GM20000 (cell line): Measurements from ENCODE around the gene KLF5.

Experiments
- DNase-seq: peaks from one replicate; pipeline ENCODE4 v3.0.0; 2012; ENCODE audit warnings: low spot score
- TF ChIP-seq, protein P1 (sequence below): IDR thresholded peaks from 2 replicates; pipeline ENCODE4 v1.5.1; 2012; ENCODE audit warnings: mild to moderate bottlenecking, control low read depth; ENCODE audit errors: extremely low read depth, missing control alignments

KLF5 gene

DNA sequence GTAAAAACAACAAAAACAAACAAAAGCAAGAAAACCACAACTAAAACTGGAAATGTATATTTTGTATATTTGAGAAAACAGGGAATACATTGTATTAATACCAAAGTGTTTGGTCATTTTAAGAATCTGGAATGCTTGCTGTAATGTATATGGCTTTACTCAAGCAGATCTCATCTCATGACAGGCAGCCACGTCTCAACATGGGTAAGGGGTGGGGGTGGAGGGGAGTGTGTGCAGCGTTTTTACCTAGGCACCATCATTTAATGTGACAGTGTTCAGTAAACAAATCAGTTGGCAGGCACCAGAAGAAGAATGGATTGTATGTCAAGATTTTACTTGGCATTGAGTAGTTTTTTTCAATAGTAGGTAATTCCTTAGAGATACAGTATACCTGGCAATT lies 17.1 kb downstream of the KLF5 start:
- no peak for DNase-seq
- TF ChIP-seq, protein P1, sequence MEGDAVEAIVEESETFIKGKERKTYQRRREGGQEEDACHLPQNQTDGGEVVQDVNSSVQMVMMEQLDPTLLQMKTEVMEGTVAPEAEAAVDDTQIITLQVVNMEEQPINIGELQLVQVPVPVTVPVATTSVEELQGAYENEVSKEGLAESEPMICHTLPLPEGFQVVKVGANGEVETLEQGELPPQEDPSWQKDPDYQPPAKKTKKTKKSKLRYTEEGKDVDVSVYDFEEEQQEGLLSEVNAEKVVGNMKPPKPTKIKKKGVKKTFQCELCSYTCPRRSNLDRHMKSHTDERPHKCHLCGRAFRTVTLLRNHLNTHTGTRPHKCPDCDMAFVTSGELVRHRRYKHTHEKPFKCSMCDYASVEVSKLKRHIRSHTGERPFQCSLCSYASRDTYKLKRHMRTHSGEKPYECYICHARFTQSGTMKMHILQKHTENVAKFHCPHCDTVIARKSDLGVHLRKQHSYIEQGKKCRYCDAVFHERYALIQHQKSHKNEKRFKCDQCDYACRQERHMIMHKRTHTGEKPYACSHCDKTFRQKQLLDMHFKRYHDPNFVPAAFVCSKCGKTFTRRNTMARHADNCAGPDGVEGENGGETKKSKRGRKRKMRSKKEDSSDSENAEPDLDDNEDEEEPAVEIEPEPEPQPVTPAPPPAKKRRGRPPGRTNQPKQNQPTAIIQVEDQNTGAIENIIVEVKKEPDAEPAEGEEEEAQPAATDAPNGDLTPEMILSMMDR, result no peak

DNA sequence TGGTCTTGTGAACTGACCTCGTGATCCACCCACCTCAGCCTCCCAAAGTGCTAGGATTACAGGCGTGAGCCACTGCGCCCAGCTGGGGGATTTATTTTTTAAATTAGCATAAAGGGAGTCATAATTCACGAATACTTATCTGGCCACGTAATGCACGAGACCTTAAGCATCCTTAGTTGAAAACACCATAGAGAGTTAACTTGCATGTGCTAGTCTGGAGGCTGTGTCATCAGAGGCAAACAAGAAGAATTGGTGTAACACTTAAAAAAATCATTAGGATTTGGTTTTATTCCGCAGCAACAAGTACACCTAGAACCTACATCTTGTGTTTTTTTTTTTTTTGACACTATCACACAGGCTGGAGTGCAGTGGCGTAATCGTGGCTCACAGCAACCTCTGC lies 19.1 kb downstream of the KLF5 start:
- DNase-seq, result no peak
- TF ChIP-seq, protein P1, result no peak

DNA sequence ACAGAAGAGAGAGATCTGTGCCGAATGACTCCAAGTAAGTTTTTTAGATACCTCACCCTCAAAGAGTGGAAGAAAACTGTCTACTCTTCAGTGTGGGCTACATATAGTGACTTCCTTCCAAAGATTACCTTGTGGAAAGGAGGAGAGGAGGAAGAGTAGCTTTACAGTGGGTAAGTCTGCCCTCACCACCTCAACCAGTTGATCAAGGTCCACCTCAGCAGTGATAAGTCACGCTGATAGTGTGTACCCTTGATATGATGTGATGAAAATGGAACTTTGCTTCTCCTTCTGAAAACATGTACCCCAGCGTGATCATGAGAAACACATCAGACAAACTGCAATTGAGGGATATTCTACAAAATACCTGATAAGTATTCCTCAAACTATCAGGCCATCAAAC lies 20.6 kb downstream of the KLF5 start:
- TF ChIP-seq, protein P1, result no peak
- no peak for DNase-seq

DNA sequence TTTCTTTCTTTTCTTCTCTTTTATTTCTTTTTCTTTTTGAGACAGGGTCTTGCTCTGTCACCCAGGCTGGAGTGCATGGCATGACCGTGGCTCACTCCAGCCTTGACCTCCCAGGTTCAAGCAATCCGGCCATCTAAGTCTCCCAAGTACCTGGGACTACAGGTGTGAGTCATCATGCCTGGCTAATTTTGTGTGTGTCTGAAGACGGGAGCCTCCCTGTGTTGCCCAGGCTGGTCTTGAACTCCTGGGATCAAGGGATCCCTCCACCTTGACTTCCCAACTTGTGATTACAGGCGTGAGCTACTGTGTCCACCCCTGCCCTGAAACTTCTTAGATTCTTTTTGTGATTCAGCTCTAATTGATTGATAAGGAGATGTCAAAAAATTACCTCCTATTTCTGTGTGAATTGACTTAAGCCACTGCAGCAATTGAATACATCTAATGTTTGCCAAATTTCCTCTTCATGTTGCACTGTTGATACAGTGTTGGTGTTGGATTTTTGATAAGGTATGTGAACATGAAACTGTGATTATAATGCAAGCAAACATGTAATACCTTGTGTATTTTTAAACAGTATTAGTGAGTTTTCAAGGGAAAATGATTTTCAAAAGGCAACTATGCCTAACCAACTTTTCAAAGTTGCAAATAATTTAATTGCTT lies 22.6 kb downstream of the KLF5 start:
- TF ChIP-seq, protein P1, result no peak

DNA sequence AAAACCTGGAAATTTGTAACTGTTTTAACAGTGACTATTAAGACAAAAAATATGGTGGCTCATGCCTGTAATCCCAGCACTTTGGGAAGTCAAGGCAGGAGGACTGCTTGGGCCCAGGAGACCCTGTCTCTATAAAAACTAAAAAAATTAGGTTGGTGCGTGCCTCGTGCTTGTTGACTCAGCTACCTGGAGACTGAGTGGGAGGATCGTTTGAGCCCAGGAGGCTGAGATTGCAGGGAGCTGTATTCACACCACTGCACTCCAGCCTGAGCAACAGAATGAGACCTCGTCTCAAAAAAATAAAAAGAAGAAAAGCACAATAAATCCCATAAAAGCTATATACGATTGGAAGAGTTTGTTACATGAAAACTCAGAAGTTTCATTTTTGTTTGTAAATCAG lies 23.7 kb downstream of the KLF5 start:
- TF ChIP-seq, protein P1, result no peak
- no peak for DNase-seq

More for the DNA sequence above, 22.6 kb downstream of the KLF5 start:
- DNase-seq, result no peak

DNA sequence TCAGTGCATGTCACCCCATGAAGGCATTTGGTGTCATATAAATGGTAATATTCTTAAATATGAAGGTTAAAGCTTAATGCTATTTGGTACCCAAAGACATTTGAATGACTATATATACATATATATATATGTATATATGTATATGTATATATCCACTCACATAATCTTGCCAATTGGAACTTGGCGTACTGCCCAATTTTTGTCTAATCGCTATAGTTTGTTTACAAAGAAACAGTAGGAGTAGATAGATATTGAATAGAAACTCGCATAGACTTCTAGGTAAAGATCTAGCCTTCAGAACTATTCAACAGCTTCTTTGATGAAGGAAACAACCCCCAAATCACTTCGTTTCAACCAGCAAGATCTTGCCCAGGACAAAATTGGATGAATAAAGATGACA lies 24.1 kb downstream of the KLF5 start:
- TF ChIP-seq, protein P1, result no peak
- DNase-seq, result no peak

DNA sequence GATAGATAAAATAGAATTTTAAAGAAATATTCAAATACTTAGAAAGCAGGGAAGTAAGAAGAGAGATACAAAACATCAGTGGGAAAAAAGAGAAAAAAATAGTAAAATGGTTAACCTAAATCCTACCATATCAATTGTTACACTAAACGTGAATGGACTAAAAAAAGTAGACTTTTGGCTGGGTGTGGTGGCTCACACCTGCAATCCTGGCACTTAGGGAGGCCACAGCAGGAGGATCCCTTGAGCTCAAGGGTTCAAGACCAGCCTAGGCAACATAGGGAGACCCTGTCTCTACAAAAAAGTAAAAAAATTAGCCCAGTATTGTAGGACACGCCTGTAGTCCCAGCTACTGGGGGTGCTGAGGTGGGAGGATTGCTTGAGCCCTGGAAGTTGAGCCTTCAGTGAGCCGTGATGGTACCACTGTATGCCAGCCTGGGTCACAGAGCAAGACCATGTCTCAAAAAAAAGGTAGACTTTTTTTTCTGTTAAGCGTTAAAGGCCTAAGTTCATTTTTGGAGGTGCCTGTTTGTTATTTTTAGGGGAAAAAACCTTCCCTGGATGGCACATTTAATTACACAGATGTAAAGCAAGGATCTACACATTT lies 29.6 kb downstream of the KLF5 start:
- no peak for DNase-seq
- TF ChIP-seq, protein P1, result no peak
